Spleen (tissue), 7 donors: ENCODE measurements around the gene MPP3.

ENCODE experiments used
- CTCF ChIP-seq, 11 experiments: fragments of 200-600 bp in 7 of 11; fragments of 450-650 bp in 4 of 11; sonication (generic) in 4 of 11; IDR thresholded peaks in 8 of 11; conservative IDR thresholded peaks in 3 of 11; 1 replicate in 7 of 11; 2 replicates in 4 of 11; pipeline versions ENCODE4 v1.4.0 to v1.8.0; 2016 to 2021; ENCODE audit warnings: antibody characterized with exemption in 11 of 11, inconsistent platforms in 4 of 11, mild to moderate bottlenecking in 1 of 11
- POLR2A ChIP-seq, 3 donors: fragments of 450-650 bp; IDR thresholded peaks; one replicate each; pipeline ENCODE4 v1.5.1; 2017; ENCODE audit warnings: antibody characterized with exemption in 3 of 3, mild to moderate bottlenecking in 1 of 3
- POLR2AphosphoS5 ChIP-seq, 3 donors: sonication (generic); formaldehyde crosslinking; IDR thresholded peaks; one replicate each; pipeline ENCODE4 v1.5.1; 2017; ENCODE audit warnings: antibody characterized with exemption in 3 of 3
- donor health status: DM: no; HTN: no; CAD: no; lungs with moderate emphysema.
- donor health status: DM: no; HTN: no; CAD: no.
- donor health status: DM: no; HTN: no; CAD: no.

- no peak for TF ChIP-seq CTCF (IDR thresholded peaks at IDR 0.05 in 8 of 11, conservative IDR thresholded peaks at IDR 0.05 in 3 of 11)
- no peak for TF ChIP-seq POLR2A (IDR thresholded peaks at IDR 0.05)
- TF ChIP-seq POLR2AphosphoS5 (IDR thresholded peaks at IDR 0.05), result no peak
These were observed 65.3 kb downstream of the MPP3 start for GRCh38 chr17:43767713-43768059.
